ENCODE measurements around the gene ZNF326. TPM values are rescaled to one million over a fixed set of nuclear protein-coding genes. Genes with fewer than 3 reads are reported as not detected.
A peak's percentile ranks its signal among the peaks of the same experiment; 100 is the strongest.

Gene ZNF326
- total and polyA plus RNA-seq, 8 donors: 12.7 to 96.4 (median 73.5) TPM

DNA sequence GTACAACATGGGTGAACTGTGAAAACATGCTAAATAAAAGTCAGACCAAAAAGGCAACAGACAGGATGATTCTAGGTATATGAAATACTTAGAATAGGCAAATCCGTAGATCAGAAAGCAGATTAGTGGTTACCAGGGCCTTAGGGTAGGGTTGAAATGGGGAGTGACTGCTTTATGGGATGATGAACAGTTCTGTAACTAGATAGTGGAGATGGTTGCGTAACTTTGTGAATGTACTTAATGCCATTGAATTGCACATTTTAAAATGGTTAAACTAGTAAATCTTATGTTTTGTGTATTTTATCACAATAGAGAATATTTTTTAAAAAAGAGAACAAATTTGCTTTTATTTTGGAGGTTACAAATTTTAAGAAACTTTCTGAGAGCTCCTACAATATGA, 17.4 kb downstream of the ZNF326 start:
- H3K4me3 ChIP-seq: no peak overlapping the region
- ATAC-seq (no peak), DNase-seq (no peak)
- H3K27ac ChIP-seq: no peak overlapping the region
- no peaks in the 10 kb centered on the region for H3K9me3 ChIP-seq
- peaks cover 0 to 75% of the 10 kb centered on the region in 2 donors for H3K36me3 ChIP-seq
- TF ChIP-seq, protein P1, sequence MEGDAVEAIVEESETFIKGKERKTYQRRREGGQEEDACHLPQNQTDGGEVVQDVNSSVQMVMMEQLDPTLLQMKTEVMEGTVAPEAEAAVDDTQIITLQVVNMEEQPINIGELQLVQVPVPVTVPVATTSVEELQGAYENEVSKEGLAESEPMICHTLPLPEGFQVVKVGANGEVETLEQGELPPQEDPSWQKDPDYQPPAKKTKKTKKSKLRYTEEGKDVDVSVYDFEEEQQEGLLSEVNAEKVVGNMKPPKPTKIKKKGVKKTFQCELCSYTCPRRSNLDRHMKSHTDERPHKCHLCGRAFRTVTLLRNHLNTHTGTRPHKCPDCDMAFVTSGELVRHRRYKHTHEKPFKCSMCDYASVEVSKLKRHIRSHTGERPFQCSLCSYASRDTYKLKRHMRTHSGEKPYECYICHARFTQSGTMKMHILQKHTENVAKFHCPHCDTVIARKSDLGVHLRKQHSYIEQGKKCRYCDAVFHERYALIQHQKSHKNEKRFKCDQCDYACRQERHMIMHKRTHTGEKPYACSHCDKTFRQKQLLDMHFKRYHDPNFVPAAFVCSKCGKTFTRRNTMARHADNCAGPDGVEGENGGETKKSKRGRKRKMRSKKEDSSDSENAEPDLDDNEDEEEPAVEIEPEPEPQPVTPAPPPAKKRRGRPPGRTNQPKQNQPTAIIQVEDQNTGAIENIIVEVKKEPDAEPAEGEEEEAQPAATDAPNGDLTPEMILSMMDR (IDR thresholded peaks at IDR 0.05): no peak
- H3K4me1 ChIP-seq: peaks cover 0 to 8% of the 10 kb centered on the region in 2 donors
- no peaks in the 10 kb centered on the region for H3K27me3 ChIP-seq
- intact Hi-C loops (cut with DNase I): no loop called here

GRCh38 chr1:90023691-90024090, 28.8 kb downstream of the ZNF326 start:
- no peak overlapping the region for H3K27ac ChIP-seq
- DNase-seq (no peak), ATAC-seq (no peak)
- H3K9me3 ChIP-seq: peaks cover 0 to 11% of the 10 kb centered on the region in 2 donors
- H3K4me1 ChIP-seq: no peaks in the 10 kb centered on the region
- no peaks in the 10 kb centered on the region for H3K27me3 ChIP-seq
- peaks cover 0 to 89% of the 10 kb centered on the region in 2 donors for H3K36me3 ChIP-seq
- intact Hi-C loops (cut with DNase I): no loop called here
- H3K4me3 ChIP-seq: no peak overlapping the region
- TF ChIP-seq, protein P1 (IDR thresholded peaks at IDR 0.05): no peak

DNA sequence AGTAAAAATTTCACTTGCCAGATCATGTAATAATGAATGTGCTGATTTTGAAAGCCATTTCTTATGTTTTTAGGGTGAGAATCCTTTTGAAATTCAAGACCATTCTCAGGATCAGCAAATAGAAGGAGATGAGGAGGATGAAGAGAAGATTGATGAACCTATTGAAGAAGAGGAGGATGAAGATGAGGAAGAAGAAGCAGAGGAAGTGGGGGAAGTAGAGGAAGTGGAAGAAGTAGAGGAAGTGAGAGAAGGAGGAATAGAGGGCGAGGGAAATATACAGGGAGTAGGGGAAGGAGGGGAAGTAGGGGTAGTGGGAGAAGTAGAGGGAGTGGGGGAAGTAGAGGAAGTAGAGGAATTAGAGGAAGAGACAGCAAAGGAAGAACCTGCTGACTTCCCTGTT, 32.4 kb downstream of the ZNF326 start:
- no peak for ATAC-seq
- Histone ChIP-seq H3K4me3 (no peak overlapping the region), H3K27me3 (no peaks in the 10 kb centered on the region), H3K4me1 (no peaks in the 10 kb centered on the region), H3K27ac (peak overlapping the region in 1 of 2 donors; percentile 13), H3K9me3 (peaks cover 0 to 10% of the 10 kb centered on the region in 2 donors), H3K36me3 (peaks cover 0 to 84% of the 10 kb centered on the region in 2 donors)
- intact Hi-C loops (cut with DNase I): no loop called here
- TF ChIP-seq, protein P1 (IDR thresholded peaks at IDR 0.05): no peak
- DNase-seq: no peak

DNA sequence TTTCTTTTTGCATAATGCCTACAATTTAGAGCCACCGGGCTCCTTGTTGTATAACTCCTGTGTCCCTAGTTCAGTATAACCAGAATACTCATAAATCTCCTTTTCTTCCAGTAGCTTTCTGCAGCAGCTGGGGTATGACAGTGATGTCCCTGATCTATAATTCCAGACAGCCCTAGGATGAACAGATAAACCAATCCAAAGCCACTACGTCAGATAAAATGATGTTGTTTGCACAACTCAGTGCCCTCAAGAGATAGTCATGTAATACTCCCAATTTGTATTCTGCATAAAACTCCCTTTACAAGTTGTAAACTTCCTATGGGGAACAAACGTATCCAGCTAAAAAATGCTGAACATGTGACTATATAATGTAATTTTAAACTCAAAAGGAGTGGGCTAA, 44.7 kb downstream of the ZNF326 start:
- ATAC-seq: no peak

GRCh38 chr1:90043586-90043985, 48.7 kb downstream of the ZNF326 start:
- H3K27ac ChIP-seq: no peak overlapping the region
- intact Hi-C loops (cut with DNase I): no loop called here

More for the DNA sequence above, 44.7 kb downstream of the ZNF326 start:
- no peaks in the 10 kb centered on the region for H3K36me3 ChIP-seq
- DNase-seq: no peak
- TF ChIP-seq, protein P1 (IDR thresholded peaks at IDR 0.05): no peak
- H3K4me1 ChIP-seq: no peaks in the 10 kb centered on the region
- H3K27ac ChIP-seq: no peak overlapping the region
- H3K27me3 ChIP-seq: no peaks in the 10 kb centered on the region
- intact Hi-C loops (cut with DNase I): no loop called here
- H3K9me3 ChIP-seq: no peaks in the 10 kb centered on the region
- no peak overlapping the region for H3K4me3 ChIP-seq

More at GRCh38 chr1:90043586-90043985, 48.7 kb downstream of the ZNF326 start:
- H3K4me3 ChIP-seq: no peak overlapping the region
- TF ChIP-seq, protein P1 (IDR thresholded peaks at IDR 0.05): no peak
- H3K9me3 ChIP-seq: no peaks in the 10 kb centered on the region
- H3K4me1 ChIP-seq: no peaks in the 10 kb centered on the region
- H3K36me3 ChIP-seq: no peaks in the 10 kb centered on the region
- ATAC-seq (no peak), DNase-seq (no peak)
- H3K27me3 ChIP-seq: no peaks in the 10 kb centered on the region
